WI38 (cell line): ENCODE data around the gene RITA1.

Source experiments
- H3K4me3 ChIP-seq: 2 replicates; pipeline ENCODE4 v1.5.1; 2011; ENCODE audit warnings: low read depth, mild to moderate bottlenecking, control low read depth, low read length
- TF ChIP-seq, protein P1 (sequence below): IDR thresholded peaks from 2 replicates; pipeline ENCODE4 v1.5.1; 2012; ENCODE audit warnings: low read depth, mild to moderate bottlenecking, control low read depth, low read length

RITA1 gene

DNA sequence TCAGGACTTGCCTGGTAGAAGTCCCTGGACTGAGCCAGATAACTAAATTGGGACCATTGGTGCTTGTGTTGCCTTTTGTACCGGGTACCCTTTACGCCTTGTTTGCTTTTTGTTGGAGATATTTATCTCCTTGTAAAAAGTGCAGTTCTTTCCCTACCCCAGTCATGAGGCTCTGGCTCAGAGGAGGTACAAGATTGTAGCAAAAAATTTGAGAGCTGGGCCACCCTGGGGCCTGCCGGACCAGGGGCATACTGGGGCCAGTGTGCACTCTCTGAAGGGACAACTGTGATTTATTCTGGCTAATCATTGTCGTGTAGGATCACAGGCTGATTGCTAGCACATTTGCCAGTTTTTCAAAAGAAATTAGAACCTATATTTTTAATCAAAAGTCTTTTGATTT is 49.0 kb downstream of the RITA1 start:
- H3K4me3 ChIP-seq, result no peak overlapping the region
- TF ChIP-seq, protein P1, sequence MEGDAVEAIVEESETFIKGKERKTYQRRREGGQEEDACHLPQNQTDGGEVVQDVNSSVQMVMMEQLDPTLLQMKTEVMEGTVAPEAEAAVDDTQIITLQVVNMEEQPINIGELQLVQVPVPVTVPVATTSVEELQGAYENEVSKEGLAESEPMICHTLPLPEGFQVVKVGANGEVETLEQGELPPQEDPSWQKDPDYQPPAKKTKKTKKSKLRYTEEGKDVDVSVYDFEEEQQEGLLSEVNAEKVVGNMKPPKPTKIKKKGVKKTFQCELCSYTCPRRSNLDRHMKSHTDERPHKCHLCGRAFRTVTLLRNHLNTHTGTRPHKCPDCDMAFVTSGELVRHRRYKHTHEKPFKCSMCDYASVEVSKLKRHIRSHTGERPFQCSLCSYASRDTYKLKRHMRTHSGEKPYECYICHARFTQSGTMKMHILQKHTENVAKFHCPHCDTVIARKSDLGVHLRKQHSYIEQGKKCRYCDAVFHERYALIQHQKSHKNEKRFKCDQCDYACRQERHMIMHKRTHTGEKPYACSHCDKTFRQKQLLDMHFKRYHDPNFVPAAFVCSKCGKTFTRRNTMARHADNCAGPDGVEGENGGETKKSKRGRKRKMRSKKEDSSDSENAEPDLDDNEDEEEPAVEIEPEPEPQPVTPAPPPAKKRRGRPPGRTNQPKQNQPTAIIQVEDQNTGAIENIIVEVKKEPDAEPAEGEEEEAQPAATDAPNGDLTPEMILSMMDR, result no peak

DNA sequence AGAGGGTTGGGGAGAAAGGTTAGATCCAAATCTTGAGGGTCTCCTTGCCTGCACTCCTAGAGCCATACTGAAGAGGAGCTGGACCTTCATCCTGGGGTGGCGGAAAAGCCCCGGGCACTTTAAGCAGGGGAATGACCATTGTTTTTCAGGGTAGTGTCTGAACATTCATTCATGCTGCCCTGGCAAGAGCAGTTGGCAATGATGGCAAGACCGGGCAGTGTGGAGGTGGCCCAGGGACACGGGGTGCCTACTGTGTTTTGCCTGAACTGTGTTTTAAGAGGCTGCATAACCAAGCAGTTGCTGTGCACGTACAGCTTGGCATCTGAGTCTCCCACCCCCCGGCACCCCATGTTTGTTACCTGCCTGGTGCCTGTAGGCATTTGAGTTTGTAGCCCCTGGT is 50.5 kb downstream of the RITA1 start:
- H3K4me3 ChIP-seq, result no peak overlapping the region
- TF ChIP-seq, protein P1, result no peak

DNA sequence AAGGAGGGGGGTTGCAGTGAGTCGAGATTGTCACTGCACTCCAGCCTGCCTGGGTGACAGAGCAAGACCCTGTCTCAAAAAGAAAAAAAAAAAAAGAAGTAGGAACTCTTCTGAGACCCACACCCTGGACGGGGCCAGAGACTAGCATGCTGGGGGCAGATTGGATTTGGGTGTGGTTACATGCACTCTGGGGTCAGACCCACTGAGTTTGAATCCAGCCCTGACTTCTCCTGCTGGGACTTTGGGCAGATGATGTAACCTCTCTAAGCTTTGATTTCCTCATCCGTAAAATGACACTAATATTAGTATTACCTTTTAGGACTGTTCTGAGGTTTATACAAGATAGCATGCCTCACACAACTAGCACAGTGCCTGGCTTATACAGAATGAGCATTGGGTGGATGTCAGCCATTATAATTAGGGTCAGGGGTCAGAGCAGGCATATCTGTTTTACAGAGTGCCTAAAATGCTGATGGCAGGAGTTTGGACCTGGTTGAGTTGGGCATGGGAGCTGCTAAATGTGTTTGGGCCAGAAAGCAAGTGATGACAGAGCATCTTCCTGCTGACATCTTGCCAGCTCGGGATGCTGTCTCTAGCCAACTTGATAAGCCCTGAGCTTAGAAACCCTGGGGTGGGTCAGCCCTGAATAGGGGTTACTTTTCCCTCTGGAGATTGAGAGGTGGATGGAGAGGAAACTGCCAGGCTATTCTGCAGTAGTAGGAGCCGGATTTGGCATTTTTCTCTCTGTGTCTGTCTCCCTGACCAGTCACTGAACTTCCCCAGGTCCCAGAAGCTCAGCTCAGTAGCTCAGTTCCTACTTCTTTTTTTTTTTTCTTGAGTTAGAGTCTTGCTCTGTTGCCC is 51.2 kb downstream of the RITA1 start:
- TF ChIP-seq, protein P1, result no peak
- H3K4me3 ChIP-seq, result no peak overlapping the region

DNA sequence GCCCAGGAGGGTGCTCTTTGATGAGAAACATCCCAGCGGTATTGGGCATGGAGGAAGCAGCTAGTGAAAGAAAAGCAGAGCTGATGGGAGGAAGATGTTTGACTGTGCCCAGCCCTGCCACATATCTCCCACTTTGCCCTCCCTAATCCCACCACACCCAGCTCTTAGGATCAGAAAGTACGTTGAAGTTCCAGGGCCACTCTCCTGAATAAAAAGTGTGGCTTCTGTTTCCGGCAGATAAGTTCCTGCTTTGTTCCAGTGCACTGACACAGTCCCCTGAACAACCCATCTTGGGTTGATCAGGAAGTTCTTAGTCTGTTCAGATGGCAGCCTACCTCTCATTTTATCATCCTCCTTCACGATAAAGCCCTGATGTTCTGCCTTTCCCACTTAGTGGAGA is 52.2 kb downstream of the RITA1 start:
- no peak overlapping the region for H3K4me3 ChIP-seq
- TF ChIP-seq, protein P1, result no peak

DNA sequence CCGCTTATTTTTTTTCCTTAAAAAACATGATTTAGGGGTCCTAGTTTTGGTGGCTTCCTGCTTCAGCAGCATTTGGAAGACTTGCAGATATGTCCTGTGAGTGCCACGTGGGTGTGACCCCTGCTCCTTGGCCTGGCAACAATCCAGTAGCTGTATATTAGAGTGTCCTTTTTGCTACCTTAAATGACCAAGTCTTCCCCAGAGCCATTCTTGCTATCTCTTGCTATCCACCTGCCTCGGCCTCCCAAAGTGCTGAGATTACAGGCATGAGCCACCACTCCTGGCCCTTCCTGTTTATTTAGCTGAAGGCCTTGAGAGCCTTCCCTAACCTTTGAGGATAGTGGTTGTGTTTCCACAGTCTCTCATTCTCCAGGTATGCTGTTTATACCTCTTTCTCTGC is 52.8 kb downstream of the RITA1 start:
- H3K4me3 ChIP-seq, result no peak overlapping the region
- TF ChIP-seq, protein P1, result no peak

DNA sequence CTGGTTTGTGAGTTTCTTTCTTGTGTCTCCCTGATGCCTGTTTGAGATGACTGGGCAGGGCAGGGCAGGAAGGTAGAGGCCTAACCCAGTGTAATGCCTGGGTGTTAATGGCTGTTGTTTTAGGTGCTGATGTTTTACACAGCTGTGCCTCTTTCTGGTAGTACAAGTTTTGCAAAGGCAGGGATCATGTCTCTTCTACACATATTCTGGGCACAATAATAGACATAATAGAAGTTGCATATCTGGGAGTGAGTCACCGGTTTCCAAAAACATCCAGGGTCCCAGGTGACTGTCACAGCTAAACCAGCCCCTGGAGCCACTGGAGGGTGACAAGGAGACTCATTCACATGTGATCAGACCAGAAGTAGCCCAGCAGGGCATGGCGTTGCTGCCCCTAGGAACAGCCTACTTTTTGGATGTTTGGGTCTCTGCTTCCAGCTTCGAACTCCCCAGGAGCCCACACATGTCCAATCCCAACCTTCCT is 53.8 kb downstream of the RITA1 start:
- TF ChIP-seq, protein P1, result no peak

DNA sequence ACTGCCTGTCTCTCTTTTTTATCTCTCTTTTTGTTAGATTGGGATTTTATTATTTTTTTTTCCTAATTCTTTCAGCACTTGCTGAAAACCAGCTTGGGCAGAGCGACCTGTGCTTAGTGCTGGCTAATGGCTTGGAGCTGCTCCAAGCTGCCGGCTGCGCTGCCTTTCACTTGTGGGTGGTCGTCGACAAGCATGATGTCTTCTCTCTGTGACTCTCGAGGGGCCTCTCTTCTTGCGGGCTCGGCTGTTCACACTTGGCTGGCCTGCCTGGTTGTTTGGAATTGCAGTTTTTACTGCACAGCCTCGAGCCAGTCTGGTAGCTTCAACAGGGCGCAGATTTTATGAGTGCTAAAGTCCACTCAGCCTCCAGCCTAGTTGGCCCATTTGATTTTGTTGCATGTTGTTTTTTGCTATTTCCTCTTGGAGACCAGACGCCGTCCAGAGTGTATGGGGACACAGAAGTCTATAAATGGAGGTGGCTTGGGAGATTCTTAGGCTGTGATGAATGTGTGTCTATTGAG is 54.4 kb downstream of the RITA1 start:
- TF ChIP-seq, protein P1, result no peak
- H3K4me3 ChIP-seq, result no peak overlapping the region

More for the DNA sequence above, 53.8 kb downstream of the RITA1 start:
- no peak overlapping the region for H3K4me3 ChIP-seq
